A549 (cell line): ENCODE results near the gene SLC6A6. TPM values are rescaled to one million over a fixed set of nuclear protein-coding genes. Genes with fewer than 3 reads are reported as not detected.

ENCODE experiments used
- ATAC-seq, 2 experiments: fragments of 200-7000 bp in 1 of 2; fragments of >200 bp in 1 of 2; cut with Nextera tagmentation in 1 of 2; cut with Tn5 transposase in 1 of 2; 3 replicates each; pipeline versions ENCODE4 v1.8.0 to v1.9.1; 2018 to 2020; ENCODE audit warnings: mild to moderate bottlenecking in 1 of 2, moderate library complexity in 1 of 2
- CTCF ChIA-PET: fragments of 300-600 bp; sonication (Branson Sonifier 250); formaldehyde crosslinking; extraction: SDS; loops from one replicate; lab custom pipeline; 2021; ENCODE audit warnings: antibody characterized with exemption, inconsistent platforms; lab: Yijun Ruan, JAX
- POLR2A ChIA-PET: fragments of 350-600 bp; formaldehyde crosslinking; extraction: SDS; loops from one replicate; lab custom pipeline; 2021; ENCODE audit warnings: antibody characterized with exemption, inconsistent platforms; lab: Yijun Ruan, JAX
- DNase-seq, 2 experiments: peaks; one replicate each; pipeline versions ENCODE4 v3.0.0 to v3.0.0-alpha.2; 2011 to 2016; ENCODE audit warnings: low read depth in 1 of 2, low spot score in 1 of 2
- FAIRE-seq: peaks from 2 replicates; lab custom pipeline; 2011; peaks lifted over from hg19 to GRCh38; lab: Jason Lieb, UNC
- H3K27ac ChIP-seq, 2 experiments: fragments of >200 bp; sonication (Bioruptor Twin); formaldehyde crosslinking; 3 replicates each; pipeline ENCODE4 v1.5.1; 2016 to 2017
- H3K4me1 ChIP-seq: fragments of >200 bp; sonication (Bioruptor Twin); formaldehyde crosslinking; 3 replicates; pipeline ENCODE4 v1.6.1; 2016
- H3K4me2 ChIP-seq: fragments of >200 bp; sonication (Bioruptor Twin); formaldehyde crosslinking; 3 replicates; pipeline ENCODE4 v1.6.1; 2016
- H3K4me3 ChIP-seq: fragments of >200 bp; sonication (Bioruptor Twin); formaldehyde crosslinking; 3 replicates; pipeline ENCODE4 v1.5.1; 2016
- H3K9me3 ChIP-seq: fragments of >200 bp; sonication (Bioruptor Twin); formaldehyde crosslinking; 3 replicates; pipeline ENCODE4 v1.6.1; 2016
- CBX2 ChIP-seq: fragments of 200-600 bp; sonication (generic); IDR thresholded peaks from 2 replicates; pipeline ENCODE4 v1.6.1; 2016; ENCODE audit warnings: low read depth, mild to moderate bottlenecking, borderline replicate concordance
- CBX8 ChIP-seq: fragments of 200-600 bp; sonication (generic); IDR thresholded peaks from 2 replicates; pipeline ENCODE4 v1.6.1; 2016
- CEBPB ChIP-seq, 2 experiments: fragments of >200 bp in 1 of 2; sonication (Bioruptor Twin) in 1 of 2; formaldehyde crosslinking in 1 of 2; IDR thresholded peaks; 2 replicates each; pipeline ENCODE4 v1.6.1; 2012 to 2016
- E2F6 ChIP-seq: IDR thresholded peaks from 2 replicates; pipeline ENCODE4 v1.6.1; 2012; ENCODE audit warnings: low read depth, borderline replicate concordance
- EHF ChIP-seq: fragments of 250-450 bp; sonication (Bioruptor Pico); IDR thresholded peaks from 2 replicates; pipeline ENCODE4 v1.5.0; 2020; ENCODE audit warnings: mild to moderate bottlenecking
- FOSL2 ChIP-seq, 2 experiments: fragments of 450-650 bp in 1 of 2; fragments of >200 bp in 1 of 2; sonication (Bioruptor Twin) in 1 of 2; formaldehyde crosslinking; IDR thresholded peaks; 2 replicates each; pipeline versions ENCODE4 v1.5.0 to v1.6.1; 2016 to 2020; ENCODE audit warnings: mild to moderate bottlenecking in 1 of 2, moderate library complexity in 1 of 2
- GATA3 ChIP-seq: IDR thresholded peaks from 2 replicates; pipeline ENCODE4 v1.6.1; 2012; ENCODE audit warnings: borderline replicate concordance
- HEYL ChIP-seq: fragments of 250-450 bp; sonication (Bioruptor Pico); IDR thresholded peaks from 2 replicates; pipeline ENCODE4 v1.8.0; 2021; ENCODE audit warnings: mild to moderate bottlenecking, moderate library complexity
- HOXA7 ChIP-seq: fragments of 250-450 bp; sonication (Bioruptor Pico); IDR thresholded peaks from 2 replicates; pipeline ENCODE4 v1.5.0; 2020; ENCODE audit warnings: mild to moderate bottlenecking, moderate library complexity
- HOXB13 ChIP-seq: fragments of 250-450 bp; sonication (Bioruptor Pico); IDR thresholded peaks from 2 replicates; pipeline ENCODE4 v1.5.0; 2020; ENCODE audit warnings: low read depth, mild to moderate bottlenecking, moderate library complexity
- KDM1A ChIP-seq: fragments of 200-600 bp; sonication (generic); IDR thresholded peaks from 2 replicates; pipeline ENCODE4 v1.6.1; 2016; ENCODE audit warnings: low read depth, mild to moderate bottlenecking
- KDM5A ChIP-seq: fragments of 200-600 bp; sonication (generic); IDR thresholded peaks from 2 replicates; pipeline ENCODE4 v1.6.1; 2016; ENCODE audit warnings: antibody characterized with exemption, mild to moderate bottlenecking
- MAFK ChIP-seq: fragments of 450-650 bp; IDR thresholded peaks from 2 replicates; pipeline ENCODE4 v1.6.1; 2014; ENCODE audit not compliant: partially characterized antibody
- MAX ChIP-seq: IDR thresholded peaks from 2 replicates; pipeline ENCODE4 v1.6.1; 2012
- MYC ChIP-seq: IDR thresholded peaks from 2 replicates; pipeline ENCODE4 v1.6.1; 2012; ENCODE audit warnings: mild to moderate bottlenecking, inconsistent platforms, low read length, improper control_type of control experiment, borderline replicate concordance
- NFE2L2 ChIP-seq: fragments of 150-350 bp; conservative IDR thresholded peaks from 2 replicates; pipeline ENCODE4 v1.6.1; 2014; ENCODE audit warnings: low read length
- NR3C1 ChIP-seq: fragments of >200 bp; sonication (Bioruptor Twin); formaldehyde crosslinking; IDR thresholded peaks from 3 replicates; pipeline ENCODE4 v1.6.1; 2017
- PHF8 ChIP-seq: fragments of 200-600 bp; sonication (generic); IDR thresholded peaks from 2 replicates; pipeline ENCODE4 v1.6.1; 2016; ENCODE audit warnings: low read depth, mild to moderate bottlenecking, antibody characterized with exemption, moderate library complexity, borderline replicate concordance
- POLR2A ChIP-seq: IDR thresholded peaks from 2 replicates; pipeline ENCODE4 v1.6.1; 2012; ENCODE audit warnings: mild to moderate bottlenecking, low read length
- RARB ChIP-seq: fragments of 250-450 bp; sonication (Bioruptor Pico); IDR thresholded peaks from 2 replicates; pipeline ENCODE4 v1.8.0; 2021; ENCODE audit warnings: mild to moderate bottlenecking, moderate library complexity
- RNF2 ChIP-seq: fragments of 200-600 bp; sonication (generic); IDR thresholded peaks from 2 replicates; pipeline ENCODE4 v1.6.1; 2016; ENCODE audit warnings: low read depth, mild to moderate bottlenecking, antibody characterized with exemption, moderate library complexity, borderline replicate concordance
- SMC3 ChIP-seq: fragments of >200 bp; sonication (Bioruptor Twin); formaldehyde crosslinking; IDR thresholded peaks from 3 replicates; pipeline ENCODE4 v1.6.1; 2018; ENCODE audit warnings: inconsistent platforms
- SREBF2 ChIP-seq: fragments of 450-650 bp; IDR thresholded peaks from 2 replicates; pipeline ENCODE4 v1.6.1; 2014; ENCODE audit warnings: mild to moderate bottlenecking, moderate library complexity
- TFCP2L1 ChIP-seq: fragments of 250-450 bp; sonication (Bioruptor Pico); IDR thresholded peaks from 2 replicates; pipeline ENCODE4 v1.5.0; 2021; ENCODE audit warnings: mild to moderate bottlenecking
- TP53 ChIP-seq: fragments of 250-450 bp; sonication (Bioruptor Pico); IDR thresholded peaks from 2 replicates; pipeline ENCODE4 v1.5.0; 2021; ENCODE audit warnings: mild to moderate bottlenecking, moderate library complexity
- ZFP36 ChIP-seq: fragments of 450-650 bp; IDR thresholded peaks from 2 replicates; pipeline ENCODE4 v1.6.1; 2014; ENCODE audit warnings: borderline replicate concordance; ENCODE audit not compliant: partially characterized antibody
- WGBS: methylation state at CpG from one replicate; pipeline ENCODE4 v1.1.6; 2017; ENCODE audit errors: missing lambda C conversion rate; 5-methylcytosine and 5-hydroxymethylcytosine counted together
- polyA plus RNA-seq, 4 experiments: library from polyadenylated mRNA; depleted of rRNA in 3 of 4; stranded (reverse); fragments of >200 nt; fragmentation: RNase III in 1 of 4; extraction: RNeasy Plus Mini Kit Qiagen cat#74134 plus additional on column Dnase treatment in 1 of 4; gene quantifications; 2 replicates in 3 of 4; 3 replicates in 1 of 4; pipeline ENCODE4 v1.2.3, GENCODE V29; 2011 to 2017
- TF ChIP-seq, protein P1 (sequence below): IDR thresholded peaks from 2 replicates; pipeline ENCODE4 v1.6.1; 2012
- TF ChIP-seq, protein P2 (sequence below): fragments of 450-650 bp; IDR thresholded peaks from 2 replicates; pipeline ENCODE4 v1.6.1; 2014; ENCODE audit warnings: antibody characterized with exemption

Gene SLC6A6
- polyA plus RNA-seq, 2 of the 4 experiments (the other 2 are of a cell fraction), result 73.3 to 73.8 TPM

DNA sequence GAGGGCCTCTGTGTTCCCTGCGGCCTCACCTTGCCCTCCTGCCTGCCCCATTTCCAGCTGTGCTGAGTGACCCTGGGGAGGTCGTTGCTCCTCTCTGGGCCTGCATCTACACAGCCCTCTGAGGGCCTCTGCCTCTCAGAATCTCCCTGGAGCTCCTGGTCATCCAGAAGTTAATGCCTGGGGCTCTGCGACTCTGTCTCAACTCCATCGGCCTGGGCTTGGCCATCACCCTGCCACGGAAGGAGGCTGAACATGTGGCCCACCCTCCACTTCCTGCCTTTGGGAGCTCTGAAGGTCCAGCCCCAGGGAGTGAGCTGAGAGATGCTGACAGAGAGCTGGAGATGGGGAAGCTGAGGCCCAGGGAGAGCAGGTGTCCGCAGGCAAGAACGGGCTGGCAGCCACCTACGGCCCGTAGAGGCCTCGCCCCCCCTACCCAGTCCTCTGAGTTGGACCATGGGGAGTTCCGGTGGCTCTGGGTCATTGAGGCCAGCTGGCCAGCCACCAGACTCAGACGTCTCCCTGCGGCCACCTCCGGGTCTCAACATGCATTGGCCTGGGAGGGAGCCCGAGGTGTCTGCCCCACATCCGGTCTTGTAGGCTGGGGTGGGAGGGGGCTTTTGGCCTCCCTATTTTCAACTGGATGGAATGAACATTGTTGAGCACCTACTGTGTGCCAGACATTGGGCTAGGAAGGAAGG is 103.5 kb downstream of the SLC6A6 start:
- WGBS, result 76% methylated on average over 10 of the region's 16 CpGs
- no peak overlapping the region for H3K4me2 ChIP-seq
- ChIA-PET POLR2A (no interaction called here), CTCF (interaction anchor here (1.0 to 6.0 kb wide), 6 partner anchors 14 to 245 kb away, joined by 3 to 28 read pairs (median 5); no protein-coding TSS in a partner anchor)
- no peak for ATAC-seq
- TF ChIP-seq CEBPB (IDR thresholded peaks at IDR 0.05), result no peak
- no peak for TF ChIP-seq NFE2L2
- no peak for TF ChIP-seq TP53
- no peak for TF ChIP-seq RNF2
- TF ChIP-seq HOXB13 (CRISPR knock-in tag), result no peak
- no peak for TF ChIP-seq CBX2
- no peak for TF ChIP-seq KDM1A
- TF ChIP-seq MAX, result no peak
- no peak for TF ChIP-seq PHF8
- no peak for TF ChIP-seq NR3C1
- TF ChIP-seq FOSL2 (IDR thresholded peaks at IDR 0.05), result no peak
- no peak for TF ChIP-seq FOSL2 (CRISPR knock-in tag; IDR thresholded peaks at IDR 0.05)
- TF ChIP-seq MYC, result no peak
- no peak overlapping the region for H3K27ac ChIP-seq
- H3K4me3 ChIP-seq, result no peak overlapping the region
- DNase-seq, result no peak
- peaks cover 14% of the 10 kb centered on the region for H3K9me3 ChIP-seq
- no peaks in the 10 kb centered on the region for H3K4me1 ChIP-seq
- no peak for FAIRE-seq

GRCh38 chr3:14506626-14507304 is 104.4 kb downstream of the SLC6A6 start:
- Histone ChIP-seq H3K4me1 (no peaks in the 10 kb centered on the region), H3K9me3 (peaks cover 13% of the 10 kb centered on the region), H3K4me2 (no peak overlapping the region), H3K27ac (no peak overlapping the region), H3K4me3 (no peak overlapping the region)
- no peak for FAIRE-seq
- no peak for ATAC-seq
- WGBS, result 72% methylated on average over 13 of the region's 15 CpGs
- TF ChIP-seq FOSL2 (IDR thresholded peaks at IDR 0.05), result no peak
- no peak for TF ChIP-seq FOSL2 (CRISPR knock-in tag; IDR thresholded peaks at IDR 0.05)
- TF ChIP-seq E2F6, result no peak
- no peak for TF ChIP-seq SMC3
- no peak for TF ChIP-seq SREBF2
- no peak for TF ChIP-seq ZFP36
- TF ChIP-seq EHF (CRISPR knock-in tag), result no peak
- TF ChIP-seq HOXA7 (CRISPR knock-in tag), result no peak
- no peak for TF ChIP-seq PHF8
- TF ChIP-seq RARB (CRISPR knock-in tag), result no peak
- TF ChIP-seq POLR2A, result no peak
- TF ChIP-seq HEYL (CRISPR knock-in tag), result no peak
- TF ChIP-seq TFCP2L1, result no peak
- ChIA-PET CTCF (interaction anchor here (1.0 to 8.0 kb wide), 4 partner anchors 20 to 246 kb away, joined by 3 to 63 read pairs (median 16); no protein-coding TSS in a partner anchor), POLR2A (no interaction called here)
- no peak for DNase-seq

DNA sequence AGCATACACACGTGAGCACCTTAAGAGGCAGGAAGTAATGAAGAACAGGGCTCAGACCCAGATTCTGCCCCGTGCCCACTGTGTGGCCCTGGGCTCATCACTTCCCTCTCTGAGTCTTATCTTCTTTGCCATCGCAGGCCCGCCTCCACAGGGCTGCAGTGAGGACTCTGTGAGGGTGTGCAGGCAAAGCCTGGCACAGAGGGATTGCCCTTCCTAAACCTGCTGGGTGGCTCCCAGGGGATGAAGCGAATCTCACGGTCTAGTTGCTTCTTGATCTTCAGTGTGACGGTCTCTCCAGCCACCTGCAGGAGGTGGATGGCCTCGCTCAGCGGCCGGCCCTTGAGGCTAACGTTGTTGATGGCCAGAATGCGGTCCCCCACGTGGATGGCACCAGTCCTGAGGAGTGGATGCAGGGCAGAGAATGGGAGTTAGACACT is 104.9 kb downstream of the SLC6A6 start:
- 0 out of 6 replicates have a peak, but pooled peaks of 1 of the 2 experiments have one; percentile 7 for ATAC-seq
- FAIRE-seq, result no peak
- Histone ChIP-seq H3K4me2 (no peak overlapping the region), H3K9me3 (peaks cover 8% of the 10 kb centered on the region), H3K27ac (no peak overlapping the region), H3K4me3 (no peak overlapping the region), H3K4me1 (no peaks in the 10 kb centered on the region)
- ChIA-PET CTCF (interaction anchor here (1.0 to 8.0 kb wide), 9 partner anchors 9 to 414 kb away, joined by 3 to 63 read pairs (median 28); partner anchors contain the start of gene CCDC174), POLR2A (no interaction called here)
- peak in 1 of 2 experiments; percentile 27 for DNase-seq
- 71% methylated on average over 11 of the region's 13 CpGs for WGBS
- TF ChIP-seq, protein P1, sequence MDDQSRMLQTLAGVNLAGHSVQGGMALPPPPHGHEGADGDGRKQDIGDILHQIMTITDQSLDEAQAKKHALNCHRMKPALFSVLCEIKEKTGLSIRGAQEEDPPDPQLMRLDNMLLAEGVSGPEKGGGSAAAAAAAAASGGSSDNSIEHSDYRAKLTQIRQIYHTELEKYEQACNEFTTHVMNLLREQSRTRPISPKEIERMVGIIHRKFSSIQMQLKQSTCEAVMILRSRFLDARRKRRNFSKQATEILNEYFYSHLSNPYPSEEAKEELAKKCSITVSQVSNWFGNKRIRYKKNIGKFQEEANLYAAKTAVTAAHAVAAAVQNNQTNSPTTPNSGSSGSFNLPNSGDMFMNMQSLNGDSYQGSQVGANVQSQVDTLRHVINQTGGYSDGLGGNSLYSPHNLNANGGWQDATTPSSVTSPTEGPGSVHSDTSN, result no peak
- no peak for TF ChIP-seq KDM5A
- TF ChIP-seq EHF (CRISPR knock-in tag), result no peak
- no peak for TF ChIP-seq HEYL (CRISPR knock-in tag)
- no peak for TF ChIP-seq MAFK
- no peak for TF ChIP-seq PHF8
- TF ChIP-seq CBX8, result no peak
- TF ChIP-seq GATA3, result no peak
- TF ChIP-seq, protein P2, sequence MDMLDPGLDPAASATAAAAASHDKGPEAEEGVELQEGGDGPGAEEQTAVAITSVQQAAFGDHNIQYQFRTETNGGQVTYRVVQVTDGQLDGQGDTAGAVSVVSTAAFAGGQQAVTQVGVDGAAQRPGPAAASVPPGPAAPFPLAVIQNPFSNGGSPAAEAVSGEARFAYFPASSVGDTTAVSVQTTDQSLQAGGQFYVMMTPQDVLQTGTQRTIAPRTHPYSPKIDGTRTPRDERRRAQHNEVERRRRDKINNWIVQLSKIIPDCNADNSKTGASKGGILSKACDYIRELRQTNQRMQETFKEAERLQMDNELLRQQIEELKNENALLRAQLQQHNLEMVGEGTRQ, result no peak
- TF ChIP-seq NFE2L2, result no peak
